AG09309 (cell line): ENCODE data around the gene FNDC5.

Experiments used
- DNase-seq: peaks from one replicate; pipeline ENCODE4 v3.0.0-alpha.2; 2010; ENCODE audit warnings: low read depth
- H3K4me3 ChIP-seq: 2 replicates; pipeline ENCODE4 v1.5.1; 2011; ENCODE audit warnings: mild to moderate bottlenecking, low read depth, low read length, moderate library complexity; ENCODE audit not compliant: control insufficient read depth
- CTCF ChIP-seq: IDR thresholded peaks from 2 replicates; pipeline ENCODE4 v1.5.1; 2011; ENCODE audit warnings: mild to moderate bottlenecking, low read depth, low read length, inconsistent platforms; ENCODE audit not compliant: insufficient read depth, control insufficient read depth; ENCODE audit errors: missing control alignments

Gene FNDC5

GRCh38 chr1:32830092-32830852 is 40.4 kb downstream of the FNDC5 start:
- H3K4me3 ChIP-seq: no peak overlapping the region
- TF ChIP-seq CTCF: no peak
- DNase-seq: no peak

- H3K4me3 ChIP-seq: no peak overlapping the region
- no peak for TF ChIP-seq CTCF
- no peak for DNase-seq
Measured at GRCh38 chr1:32828341-32828740, 42.4 kb downstream of the FNDC5 start.

- no peak overlapping the region for H3K4me3 ChIP-seq
- no peak for TF ChIP-seq CTCF
- no peak for DNase-seq
Measured at GRCh38 chr1:32825181-32825580, 45.5 kb downstream of the FNDC5 start.

GRCh38 chr1:32818804-32819541 is 51.7 kb downstream of the FNDC5 start:
- DNase-seq: no peak
- peak overlapping the region; percentile 95 for H3K4me3 ChIP-seq
- no peak for TF ChIP-seq CTCF

GRCh38 chr1:32817815-32818786 is 52.6 kb downstream of the FNDC5 start:
- TF ChIP-seq CTCF: no peak
- no peak for DNase-seq
- H3K4me3 ChIP-seq: peak overlapping the region; percentile 95

GRCh38 chr1:32817159-32817814 is 53.4 kb downstream of the FNDC5 start, which contains the start of the genes S100PBP and YARS1:
TSS of gene S100PBP (plus strand) at chr1:32817653. CDS start at chr1:32826100, 8,447 bp downstream.
TSS of gene YARS1 (minus strand) at chr1:32817358. CDS start at chr1:32817244, 114 bp downstream.
- DNase-seq: peak; percentile 93
- H3K4me3 ChIP-seq: peak within 1 kb of the TSS; percentile 95
- no peak for TF ChIP-seq CTCF
